Mesenchymal stem cell (in vitro differentiated cells and primary cell): ENCODE measurements around the gene RPL36A.

Experiments
- DNase-seq: peaks from one replicate; pipeline ENCODE4 v3.0.0-alpha.2; 2013
- H2AFZ ChIP-seq: one replicate; pipeline ENCODE4 v1.6.1; 2013; ENCODE audit warnings: low read depth, mild to moderate bottlenecking, control low read depth, inconsistent platforms, low read length, moderate library complexity
- H2AK5ac ChIP-seq: 2 replicates; pipeline ENCODE4 v1.6.1; 2013; ENCODE audit warnings: low read length, moderate library complexity, mild to moderate bottlenecking, inconsistent platforms; ENCODE audit not compliant: severe bottlenecking
- H2BK120ac ChIP-seq: one replicate; pipeline ENCODE4 v1.6.1; 2013; ENCODE audit warnings: low read depth, mild to moderate bottlenecking, inconsistent platforms, low read length, moderate library complexity
- H2BK12ac ChIP-seq, 2 experiments: one replicate each; pipeline ENCODE4 v1.6.1; 2013; ENCODE audit warnings: inconsistent platforms in 2 of 2, low read length in 2 of 2, mild to moderate bottlenecking in 2 of 2, moderate library complexity in 2 of 2, control low read depth in 1 of 2
- H2BK15ac ChIP-seq: one replicate; pipeline ENCODE4 v1.6.1; 2013; ENCODE audit warnings: mild to moderate bottlenecking, low read depth, inconsistent platforms; ENCODE audit not compliant: poor library complexity, severe bottlenecking
- H2BK5ac ChIP-seq: 2 replicates; pipeline ENCODE4 v1.6.1; 2013; ENCODE audit warnings: low read depth, mild to moderate bottlenecking, low read length, control low read depth, inconsistent platforms; ENCODE audit not compliant: poor library complexity, severe bottlenecking
- H3K14ac ChIP-seq, 2 experiments: one replicate each; pipeline ENCODE4 v1.6.1; 2013; ENCODE audit warnings: inconsistent platforms in 2 of 2, low read length in 2 of 2, control low read depth in 1 of 2, mild to moderate bottlenecking in 1 of 2, moderate library complexity in 1 of 2
- H3K18ac ChIP-seq, 2 experiments: one replicate each; pipeline ENCODE4 v1.6.1; 2013; ENCODE audit warnings: inconsistent platforms in 2 of 2, low read length in 2 of 2, control low read depth in 1 of 2, low read depth in 1 of 2, mild to moderate bottlenecking in 1 of 2
- H3K23ac ChIP-seq, 2 experiments: one replicate each; pipeline ENCODE4 v1.6.1; 2013; ENCODE audit warnings: inconsistent platforms in 2 of 2, low read length in 2 of 2, mild to moderate bottlenecking in 2 of 2, moderate library complexity in 2 of 2, control low read depth in 1 of 2
- H3K27ac ChIP-seq: 2 replicates; pipeline ENCODE4 v1.5.1; 2013; ENCODE audit warnings: mild to moderate bottlenecking, moderate library complexity, low read length, control low read depth, inconsistent platforms; ENCODE audit not compliant: poor library complexity, severe bottlenecking
- H3K27me3 ChIP-seq, 2 experiments: 2 replicates each; pipeline versions ENCODE4 v1.6.1 to v1.7.0; 2013; ENCODE audit warnings: low read length in 2 of 2, mild to moderate bottlenecking in 2 of 2, moderate library complexity in 2 of 2, control low read depth in 1 of 2, inconsistent platforms in 1 of 2; ENCODE audit not compliant: control insufficient read depth in 1 of 2, insufficient read depth in 1 of 2
- H3K36me3 ChIP-seq, 2 experiments: 2 replicates each; pipeline versions ENCODE4 v1.6.1 to v1.7.0; 2013; ENCODE audit warnings: low read length in 2 of 2, control low read depth in 1 of 2, inconsistent platforms in 1 of 2, low read depth in 1 of 2, mild to moderate bottlenecking in 1 of 2; ENCODE audit not compliant: insufficient read depth in 2 of 2, control insufficient read depth in 1 of 2
- H3K4ac ChIP-seq, 2 experiments: one replicate each; pipeline ENCODE4 v1.6.1; 2013; ENCODE audit warnings: inconsistent platforms in 2 of 2, low read length in 2 of 2, mild to moderate bottlenecking in 2 of 2, moderate library complexity in 2 of 2, control low read depth in 1 of 2, low read depth in 1 of 2
- H3K4me1 ChIP-seq: 2 replicates; pipeline ENCODE4 v1.6.1; 2013; ENCODE audit warnings: low read depth, low read length, control low read depth; ENCODE audit not compliant: control insufficient read depth, insufficient read depth
- H3K4me2 ChIP-seq: 2 replicates; pipeline ENCODE4 v1.6.1; 2013; ENCODE audit warnings: low read length, mild to moderate bottlenecking, inconsistent platforms; ENCODE audit not compliant: poor library complexity, severe bottlenecking
- H3K4me3 ChIP-seq, 2 experiments: 2 replicates each; pipeline versions ENCODE4 v1.5.1 to v1.7.0; 2013; ENCODE audit warnings: low read length in 2 of 2, mild to moderate bottlenecking in 2 of 2, control low read depth in 1 of 2, low read depth in 1 of 2; ENCODE audit not compliant: insufficient read depth in 1 of 2
- H3K79me1 ChIP-seq: replicated peaks from 2 replicates; pipeline ENCODE4 v1.6.1; 2013; ENCODE audit warnings: mild to moderate bottlenecking, control low read depth, low read length, inconsistent platforms; ENCODE audit not compliant: poor library complexity, severe bottlenecking
- H3K9ac ChIP-seq: 2 replicates; pipeline ENCODE4 v1.7.0; 2013; ENCODE audit warnings: mild to moderate bottlenecking, low read length, moderate library complexity
- H3K9me3 ChIP-seq: 2 replicates; pipeline ENCODE4 v1.7.0; 2013; ENCODE audit warnings: mild to moderate bottlenecking, low read length; ENCODE audit not compliant: control insufficient read depth
- H4K8ac ChIP-seq: one replicate; pipeline ENCODE4 v1.6.1; 2013; ENCODE audit warnings: inconsistent platforms, mild to moderate bottlenecking, low read length, moderate library complexity
- H4K91ac ChIP-seq: one replicate; pipeline ENCODE4 v1.6.1; 2013; ENCODE audit warnings: mild to moderate bottlenecking, low read length, inconsistent platforms
- WGBS: methylation state at CpG from one replicate; pipeline ENCODE4 v1.1.7; 2013; ENCODE audit warnings: mixed read lengths; 5-methylcytosine and 5-hydroxymethylcytosine counted together

The RPL36A gene

GRCh38 chrX:101369687-101370086, 21.1 kb upstream of the RPL36A start:
- 90% methylated on average over 6 of the region's 6 CpGs for WGBS
- H3K23ac ChIP-seq: no peak overlapping the region

GRCh38 chrX:101370888-101371504, 19.8 kb upstream of the RPL36A start:
- no peak overlapping the region for H3K4me3 ChIP-seq
- no peak overlapping the region for H2AK5ac ChIP-seq
- H2BK5ac ChIP-seq: no peak overlapping the region
- no peak overlapping the region for H4K8ac ChIP-seq
- H3K79me1 ChIP-seq: no peaks in the 10 kb centered on the region
- no peak overlapping the region for H2BK12ac ChIP-seq
- no peak overlapping the region for H3K18ac ChIP-seq
- no peak overlapping the region for H3K9ac ChIP-seq
- 42% methylated on average over 3 of the region's 3 CpGs for WGBS
- H3K27ac ChIP-seq: no peak overlapping the region
- no peaks in the 10 kb centered on the region for H3K4me1 ChIP-seq
- no peak overlapping the region for H4K91ac ChIP-seq
- no peaks in the 10 kb centered on the region for H3K36me3 ChIP-seq
- H2AFZ ChIP-seq: no peak overlapping the region
- H2BK15ac ChIP-seq: no peak overlapping the region
- DNase-seq: no peak
- peaks cover 0 to 53% of the 10 kb centered on the region in 2 experiments for H3K27me3 ChIP-seq
- no peak overlapping the region for H3K23ac ChIP-seq
- no peak overlapping the region for H3K4ac ChIP-seq
- no peak overlapping the region for H3K14ac ChIP-seq
- no peak overlapping the region for H3K4me2 ChIP-seq
- no peak overlapping the region for H2BK120ac ChIP-seq
- no peaks in the 10 kb centered on the region for H3K9me3 ChIP-seq

More at GRCh38 chrX:101369687-101370086, 21.1 kb upstream of the RPL36A start:
- no peak for DNase-seq
- H3K18ac ChIP-seq: no peak overlapping the region
- no peak overlapping the region for H2BK15ac ChIP-seq
- no peak overlapping the region for H2AK5ac ChIP-seq
- H2BK12ac ChIP-seq: no peak overlapping the region
- H3K27me3 ChIP-seq: peaks cover 0 to 50% of the 10 kb centered on the region in 2 experiments
- H3K4me3 ChIP-seq: no peak overlapping the region
- no peaks in the 10 kb centered on the region for H3K9me3 ChIP-seq
- no peak overlapping the region for H4K8ac ChIP-seq
- H2AFZ ChIP-seq: no peak overlapping the region
- no peak overlapping the region for H3K27ac ChIP-seq
- no peak overlapping the region for H3K4me2 ChIP-seq
- H2BK5ac ChIP-seq: no peak overlapping the region
- H3K14ac ChIP-seq: no peak overlapping the region
- H3K4me1 ChIP-seq: no peaks in the 10 kb centered on the region
- H3K79me1 ChIP-seq: no peaks in the 10 kb centered on the region
- H3K36me3 ChIP-seq: no peaks in the 10 kb centered on the region
- no peak overlapping the region for H2BK120ac ChIP-seq
- no peak overlapping the region for H4K91ac ChIP-seq
- no peak overlapping the region for H3K9ac ChIP-seq
- no peak overlapping the region for H3K4ac ChIP-seq

GRCh38 chrX:101377547-101377946, 13.3 kb upstream of the RPL36A start:
- Histone ChIP-seq H4K8ac (no peak overlapping the region), H3K27ac (no peak overlapping the region), H3K4ac (no peak overlapping the region), H3K4me1 (no peaks in the 10 kb centered on the region), H2AFZ (no peak overlapping the region), H4K91ac (no peak overlapping the region), H2AK5ac (no peak overlapping the region), H3K14ac (no peak overlapping the region), H2BK120ac (no peak overlapping the region), H3K18ac (no peak overlapping the region), H3K4me2 (no peak overlapping the region), H3K23ac (no peak overlapping the region), H3K79me1 (no peaks in the 10 kb centered on the region), H2BK12ac (no peak overlapping the region), H2BK15ac (no peak overlapping the region), H3K27me3 (peaks cover 0 to 39% of the 10 kb centered on the region in 2 experiments), H2BK5ac (no peak overlapping the region), H3K36me3 (no peaks in the 10 kb centered on the region), H3K9ac (no peak overlapping the region), H3K4me3 (no peak overlapping the region), H3K9me3 (no peaks in the 10 kb centered on the region)
- DNase-seq: no peak
- WGBS: 100% methylated on average over 1 of the region's 1 CpG

DNA sequence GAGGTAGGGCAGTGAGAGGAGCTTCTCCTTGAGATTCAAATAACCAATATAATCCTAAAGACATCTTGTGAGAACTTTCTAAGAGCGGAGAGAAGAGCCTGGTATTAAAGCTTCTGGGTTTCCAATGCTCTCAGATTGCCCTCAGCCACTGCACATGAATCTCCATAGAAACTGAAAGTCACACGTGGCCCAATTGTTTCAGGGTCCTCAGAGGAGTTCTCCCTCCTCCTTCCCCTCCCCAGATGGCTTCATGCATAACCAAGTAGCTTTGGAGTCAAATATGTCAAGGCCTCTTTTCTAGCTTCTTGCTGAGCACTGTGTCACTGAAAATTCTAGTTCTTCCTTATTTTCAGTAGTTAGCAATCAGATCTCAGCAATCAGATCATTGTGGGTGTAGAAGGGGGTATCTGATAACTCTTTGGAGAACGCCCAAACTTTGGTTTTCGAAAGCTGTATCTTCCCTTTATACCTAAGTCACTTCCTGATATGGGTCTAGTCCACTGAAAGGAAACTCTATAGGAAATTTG, 7.1 kb upstream of the RPL36A start:
- no peak overlapping the region for H2BK12ac ChIP-seq
- no peak overlapping the region for H4K91ac ChIP-seq
- H3K9me3 ChIP-seq: no peaks in the 10 kb centered on the region
- no peak overlapping the region for H4K8ac ChIP-seq
- H2AFZ ChIP-seq: no peak overlapping the region
- no peak overlapping the region for H2BK15ac ChIP-seq
- no peak overlapping the region for H2AK5ac ChIP-seq
- WGBS: 74% methylated on average over 2 of the region's 4 CpGs
- H3K9ac ChIP-seq: no peak overlapping the region
- no peak overlapping the region for H3K18ac ChIP-seq
- H2BK120ac ChIP-seq: no peak overlapping the region
- no peak overlapping the region for H3K4me3 ChIP-seq
- no peak overlapping the region for H3K4ac ChIP-seq
- H2BK5ac ChIP-seq: no peak overlapping the region
- H3K27ac ChIP-seq: no peak overlapping the region
- peaks cover 0 to 30% of the 10 kb centered on the region in 2 experiments for H3K27me3 ChIP-seq
- no peak overlapping the region for H3K23ac ChIP-seq
- H3K36me3 ChIP-seq: no peaks in the 10 kb centered on the region
- H3K4me1 ChIP-seq: no peaks in the 10 kb centered on the region
- no peak overlapping the region for H3K14ac ChIP-seq
- H3K4me2 ChIP-seq: no peak overlapping the region
- DNase-seq: no peak
- H3K79me1 ChIP-seq: no peaks in the 10 kb centered on the region
